GM18870 (cell line): Measurements from ENCODE around the gene UNKL.

Source experiments
- ATAC-seq: cut with Tn5 transposase; IDR thresholded peaks from one replicate; pipeline ENCODE4 v1.9.1; 2021; ENCODE audit warnings: moderate library complexity; ENCODE audit not compliant: unreplicated experiment

Gene UNKL

GRCh38 chr16:1378804-1379303 is 35.6 kb downstream of the UNKL start:
- ATAC-seq: no peak

- ATAC-seq: no peak
These were observed 36.3 kb downstream of the UNKL start for GRCh38 chr16:1378087-1378803.

GRCh38 chr16:1377406-1378010 is 37.0 kb downstream of the UNKL start:
- ATAC-seq: no peak

- no peak for ATAC-seq
These were observed 38.6 kb downstream of the UNKL start for GRCh38 chr16:1375741-1376410.

GRCh38 chr16:1375298-1375640 is 39.2 kb downstream of the UNKL start:
- no peak for ATAC-seq

GRCh38 chr16:1374418-1375297 is 39.8 kb downstream of the UNKL start:
- no peak for ATAC-seq

GRCh38 chr16:1372292-1372950 is 42.1 kb downstream of the UNKL start:
- no peak for ATAC-seq

- ATAC-seq: no peak
These were observed 43.2 kb downstream of the UNKL start for GRCh38 chr16:1371054-1371978.

- no peak for ATAC-seq
These were observed 46.9 kb downstream of the UNKL start for GRCh38 chr16:1367486-1368174.

GRCh38 chr16:1366712-1367299 is 47.7 kb downstream of the UNKL start:
- no peak for ATAC-seq

- no peak for ATAC-seq
These were observed 48.3 kb downstream of the UNKL start for GRCh38 chr16:1366060-1366711.

GRCh38 chr16:1364510-1364909 is 50.0 kb downstream of the UNKL start:
- no peak for ATAC-seq

GRCh38 chr16:1363501-1364041 is 50.9 kb downstream of the UNKL start:
- ATAC-seq: no peak

- ATAC-seq: no peak
These were observed 51.7 kb downstream of the UNKL start for GRCh38 chr16:1362807-1363206.

- ATAC-seq: no peak
These were observed 52.7 kb downstream of the UNKL start for GRCh38 chr16:1361685-1362360.

- ATAC-seq: no peak
These were observed 56.5 kb downstream of the UNKL start for GRCh38 chr16:1357906-1358566.
